Stimulated activated CD8-positive, alpha-beta memory T cell treated with anti-CD3 and anti-CD28 coated beads, Interleukin-12 subunit alpha, Interleukin-12 subunit beta, amount 100 ng/mL, for 24 hours (primary cell): ENCODE results near the gene RPL9.
"Not testable (repeated sequence)": the region's sequence is repeated elsewhere in the genome, so short reads cannot be mapped to it uniquely, and the experiment has no call there.

Source experiments
- DNase-seq: peaks from one replicate; pipeline ENCODE4 v3.0.0-alpha.2; 2020; ENCODE audit errors: extremely low read depth

Gene RPL9

DNA sequence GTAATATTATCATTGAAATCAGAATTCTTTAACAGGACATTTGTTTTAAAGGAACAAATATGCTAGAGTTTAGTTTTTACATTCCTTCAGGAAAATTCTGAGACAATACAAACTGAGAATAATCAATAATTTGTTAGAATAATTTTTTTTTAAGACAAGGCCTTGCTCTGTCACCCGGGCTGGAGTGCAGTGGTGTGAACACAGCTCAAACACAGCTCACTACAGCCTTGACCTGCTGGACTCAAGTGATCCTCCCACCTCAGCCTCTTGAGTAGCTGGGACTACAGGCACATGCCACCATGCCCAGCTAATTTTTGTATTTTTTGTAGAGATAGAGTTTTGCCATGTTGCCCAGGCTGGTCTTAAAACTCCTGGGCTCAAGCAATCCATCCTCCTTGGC, 33.4 kb downstream of the RPL9 start:
- DNase-seq = not testable (repeated sequence)

DNA sequence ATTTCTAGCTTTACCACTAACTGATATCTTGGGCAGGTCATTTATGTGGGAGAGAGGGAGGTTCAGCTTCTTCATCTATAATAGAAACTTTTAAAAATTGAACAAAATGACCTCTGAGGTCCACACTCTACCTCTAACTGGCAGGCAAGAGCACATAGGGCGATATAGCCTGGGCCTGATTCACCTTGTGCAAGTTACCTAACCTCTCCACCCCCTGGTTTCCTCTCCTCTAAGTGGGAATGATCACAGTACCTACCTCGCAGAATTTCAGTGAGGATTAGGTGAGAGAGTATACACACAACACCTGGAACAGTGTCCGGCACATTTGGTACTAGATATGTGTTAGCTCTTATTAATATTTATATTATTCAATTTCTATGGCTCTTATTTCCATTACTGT, 36.5 kb downstream of the RPL9 start:
- DNase-seq = no peak

DNA sequence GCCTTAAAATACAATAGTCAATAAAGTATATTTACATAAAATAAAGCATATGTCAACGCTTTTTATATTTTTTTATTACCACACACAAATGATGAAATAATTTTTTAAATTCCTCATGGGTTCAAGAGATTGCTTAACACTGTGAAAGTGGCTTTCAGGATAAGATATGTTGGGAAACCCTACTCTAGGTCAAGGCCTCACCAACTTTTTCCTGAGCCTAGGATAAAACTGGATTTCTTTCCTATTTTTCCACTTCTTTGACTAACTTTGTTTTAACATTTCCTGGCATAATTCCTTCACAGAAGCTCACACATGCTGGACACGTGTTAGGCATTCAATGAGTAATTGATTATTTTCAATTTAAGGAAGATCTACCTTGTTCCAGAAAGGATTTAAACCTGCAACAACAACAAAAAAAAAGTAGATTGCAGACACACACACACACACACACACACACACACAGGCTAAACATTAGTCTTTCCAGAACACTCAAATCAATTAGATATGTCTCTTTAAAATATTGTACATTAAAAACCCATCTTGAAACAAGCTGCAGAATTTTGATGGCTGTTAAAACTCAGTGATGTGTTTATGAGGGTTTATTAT, 42.9 kb downstream of the RPL9 start:
- no peak for DNase-seq

DNA sequence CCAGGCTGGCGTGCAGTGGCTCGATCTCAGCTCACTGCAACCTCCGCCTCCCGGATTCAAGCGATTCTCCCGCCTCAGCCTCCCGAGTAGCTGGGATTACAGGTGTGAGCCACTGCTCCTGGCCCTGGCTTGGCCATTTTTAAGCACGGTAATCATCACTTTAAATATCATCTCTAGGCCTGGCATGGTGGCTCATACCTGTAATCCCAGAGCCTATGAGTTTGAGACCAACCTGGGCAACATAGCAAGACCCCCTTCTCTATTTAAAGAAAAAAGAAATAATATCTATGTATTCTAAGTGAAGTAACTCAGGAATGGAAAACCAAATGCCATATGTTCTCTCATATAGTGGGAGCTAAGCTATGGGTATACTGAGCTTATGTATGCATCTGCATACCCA, 47.2 kb downstream of the RPL9 start:
- not testable (repeated sequence) for DNase-seq

DNA sequence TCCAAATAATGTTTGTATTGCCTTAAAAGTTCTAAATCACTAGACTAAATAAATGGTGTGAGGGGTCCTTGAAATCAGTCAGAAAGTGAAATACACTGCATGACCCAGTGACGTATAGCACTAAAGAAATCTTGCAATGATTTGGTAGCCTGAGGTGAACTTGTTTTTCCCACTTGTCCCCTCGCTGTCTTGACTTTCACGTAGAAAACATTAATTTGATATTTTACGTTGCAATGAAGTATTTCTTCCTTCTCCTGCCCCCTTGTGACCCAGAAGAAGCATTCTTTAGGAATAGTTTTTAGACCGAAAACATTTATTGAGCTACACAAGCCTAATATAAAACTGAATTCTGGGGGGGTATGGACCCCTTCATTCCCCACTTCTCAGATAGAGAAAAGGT, 48.3 kb downstream of the RPL9 start:
- DNase-seq = no peak

DNA sequence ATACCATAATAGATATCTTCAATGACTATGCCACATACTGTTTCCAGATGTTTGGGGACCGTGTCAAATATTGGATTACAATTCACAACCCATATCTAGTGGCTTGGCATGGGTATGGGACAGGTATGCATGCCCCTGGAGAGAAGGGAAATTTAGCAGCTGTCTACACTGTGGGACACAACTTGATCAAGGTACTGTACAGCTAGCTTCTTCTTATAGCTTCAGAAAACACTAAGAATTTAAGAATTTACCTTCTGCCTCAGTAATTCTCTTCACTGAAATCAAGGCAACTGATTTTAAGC, 51.2 kb downstream of the RPL9 start:
- no peak for DNase-seq

DNA sequence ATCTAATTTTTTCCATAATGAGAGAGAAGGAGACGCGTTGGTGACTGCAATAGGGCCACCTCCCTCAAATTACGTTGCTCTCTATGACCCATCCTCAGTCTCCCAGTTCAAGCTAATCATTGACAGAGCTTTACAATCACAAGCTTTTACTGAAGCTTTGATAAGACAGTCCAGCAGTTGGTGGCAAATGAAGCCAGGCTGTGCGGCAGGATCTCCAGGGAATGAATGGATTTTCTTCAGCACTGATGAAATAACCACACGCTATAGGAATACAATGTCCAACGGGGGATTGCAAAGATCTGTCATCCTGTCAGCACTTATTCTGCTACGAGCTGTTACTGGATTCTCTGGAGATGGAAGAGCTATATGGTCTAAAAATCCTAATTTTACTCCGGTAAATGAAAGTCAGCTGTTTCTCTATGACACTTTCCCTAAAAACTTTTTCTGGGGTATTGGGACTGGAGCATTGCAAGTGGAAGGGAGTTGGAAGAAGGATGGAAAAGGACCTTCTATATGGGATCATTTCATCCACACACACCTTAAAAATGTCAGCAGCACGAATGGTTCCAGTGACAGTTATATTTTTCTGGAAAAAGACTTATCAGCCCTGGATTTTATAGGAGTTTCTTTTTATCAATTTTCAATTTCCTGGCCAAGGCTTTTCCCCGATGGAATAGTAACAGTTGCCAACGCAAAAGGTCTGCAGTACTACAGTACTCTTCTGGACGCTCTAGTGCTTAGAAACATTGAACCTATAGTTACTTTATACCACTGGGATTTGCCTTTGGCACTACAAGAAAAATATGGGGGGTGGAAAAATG, 51.7 kb downstream of the RPL9 start, which contains the start of gene KLB:
Gene KLB (plus strand): TSS at position 168 of the 821 bp plus-strand sequence. CDS start 20 bp downstream, at position 188.
- no peak for DNase-seq
